Measurements from ENCODE around the gene PSENEN. TPM values are rescaled to one million over a fixed set of nuclear protein-coding genes. Genes with fewer than 3 reads are reported as not detected.

Gene PSENEN
- total RNA-seq, 1 experiment from 2014 or later = 69.7 TPM

DNA sequence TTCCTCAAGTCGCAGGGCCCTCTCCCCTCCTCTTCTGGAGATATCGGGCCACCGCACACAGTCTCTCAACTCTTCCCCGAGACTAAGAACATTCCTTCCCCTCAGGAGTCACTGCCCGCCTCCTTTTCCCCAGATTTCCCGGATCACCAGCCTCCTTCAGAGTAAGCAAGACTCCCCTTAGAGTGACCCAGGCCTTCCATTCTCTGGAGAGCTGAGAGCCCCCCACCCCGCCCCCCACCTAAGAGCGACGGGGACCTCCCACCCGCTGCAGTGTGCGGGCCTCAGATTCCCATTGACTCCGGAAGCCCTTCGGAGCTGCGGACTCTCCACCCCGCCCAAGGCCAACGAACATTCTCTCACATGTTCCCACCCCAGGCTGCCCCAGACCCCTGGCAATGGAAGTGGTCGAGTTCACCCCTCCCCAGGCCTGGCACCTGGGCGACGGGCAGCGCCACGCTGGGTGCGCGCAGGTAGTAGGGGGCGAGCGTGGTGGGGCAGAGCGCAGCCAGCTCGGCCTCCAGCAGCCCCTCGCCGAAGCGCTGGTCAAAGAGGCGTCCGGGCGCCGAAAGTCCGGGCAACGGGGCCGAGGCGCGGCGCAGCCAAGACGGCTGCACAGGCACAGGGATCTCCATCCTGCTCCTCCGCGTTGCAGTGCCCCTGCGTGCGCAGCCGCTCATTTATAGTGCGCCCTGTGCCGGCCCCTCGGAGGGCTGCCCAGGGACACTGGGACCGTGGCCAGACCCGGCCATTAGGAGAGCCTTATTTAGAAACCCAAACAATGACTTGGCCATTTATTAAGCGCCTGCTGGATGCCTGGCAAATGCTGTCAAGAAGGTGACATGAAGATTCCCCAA lies 11.2 kb downstream of the PSENEN start, which contains the start of gene HSPB6:
HSPB6 (minus strand) TSS at position 653 of the 854 bp plus-strand sequence; CDS start at position 632, 21 bp downstream.
- no CpG with 5 or more reads among the region's 52 CpGs for WGBS (ENCODE audit: extremely low coverage, insufficient read length, low lambda C conversion rate)
- H3K27me3 Mint-ChIP-seq (ENCODE audit: low read depth) = peaks cover 7% of the 10 kb centered on the region
- H2AFZ ChIP-seq (ENCODE audit: low read length) = no peak within 1 kb of the TSS

More for the DNA sequence above, 11.2 kb downstream of the PSENEN start, which contains the start of gene HSPB6:
- Histone ChIP-seq H3K23ac (ENCODE audit: insufficient read length, low read depth, low read length) (no peak within 1 kb of the TSS), H4K20me1 (ENCODE audit: control insufficient read depth, insufficient read depth, insufficient read length) (no peaks in the 10 kb centered on the region), H2BK5ac (ENCODE audit: insufficient read length, low read length) (no peak within 1 kb of the TSS), H2BK12ac (ENCODE audit: insufficient read length, low read depth, low read length) (no peak within 1 kb of the TSS), H3K9me3 (ENCODE audit: control insufficient read depth, low read depth, low read length) (no peaks in the 10 kb centered on the region), H4K5ac (ENCODE audit: insufficient read length, low read depth, low read length) (no peak within 1 kb of the TSS), H3T11ph (ENCODE audit: low read length) (no peak within 1 kb of the TSS), H2BK15ac (ENCODE audit: low read depth, low read length) (no peak within 1 kb of the TSS), H3K4me1 (ENCODE audit: insufficient read depth, low read length) (no peaks in the 10 kb centered on the region), H3K4me2 (ENCODE audit: insufficient read depth, insufficient read length, low read length) (peak within 1 kb of the TSS; percentile 43), H3K18ac (ENCODE audit: insufficient read length, low read depth, low read length) (no peak within 1 kb of the TSS), H3K56ac (ENCODE audit: insufficient read length, low read depth, low read length) (no peak within 1 kb of the TSS), H2BK20ac (ENCODE audit: low read depth, low read length, poor library complexity, severe bottlenecking) (no peak within 1 kb of the TSS), H3K23me2 (ENCODE audit: insufficient read length, low read depth, low read length, poor library complexity, severe bottlenecking) (peaks cover 15% of the 10 kb centered on the region), H3K27me3 (ENCODE audit: insufficient read depth, low read length) (no peaks in the 10 kb centered on the region), H3K14ac (ENCODE audit: insufficient read depth, low read length) (peak within 1 kb of the TSS; percentile 73), H2AK5ac (ENCODE audit: insufficient read length, low read length) (no peak within 1 kb of the TSS), H3K9ac (ENCODE audit: extremely low read depth, insufficient read length, low read length) (no peak within 1 kb of the TSS), H3K27ac (ENCODE audit: insufficient read length, low read depth, low read length) (no peak within 1 kb of the TSS), H3K4ac (ENCODE audit: low read depth, low read length) (no peak within 1 kb of the TSS), H3K79me1 (ENCODE audit: insufficient read depth, low read depth, low read length, poor library complexity, severe bottlenecking) (no peaks in the 10 kb centered on the region), H4K8ac (replicated peaks; ENCODE audit: insufficient read length, low read depth, low read length) (no peak within 1 kb of the TSS), H3K79me2 (ENCODE audit: insufficient read depth, low read length) (no peaks in the 10 kb centered on the region), H4K91ac (ENCODE audit: insufficient read length, low read depth, low read length) (no peak within 1 kb of the TSS), H2BK120ac (ENCODE audit: low read depth, low read length, poor library complexity, severe bottlenecking) (no peak within 1 kb of the TSS)
- peak; percentile 54 for DNase-seq
- H3K9me3 Mint-ChIP-seq = no peaks in the 10 kb centered on the region
- H3K4me1 Mint-ChIP-seq = peaks cover 12 to 23% of the 10 kb centered on the region in 2 experiments
- H3K4me3 Mint-ChIP-seq = peak within 1 kb of the TSS; percentile 91 to 95
- peaks cover 0 to 21% (median 18%) of the 10 kb centered on the region in 3 experiments; a peak in 5 of 7 replicates for H3K36me3 Mint-ChIP-seq (ENCODE audit: insufficient read depth in 1 of 3, low read depth in 3 of 3)
- TF ChIP-seq, protein P1, sequence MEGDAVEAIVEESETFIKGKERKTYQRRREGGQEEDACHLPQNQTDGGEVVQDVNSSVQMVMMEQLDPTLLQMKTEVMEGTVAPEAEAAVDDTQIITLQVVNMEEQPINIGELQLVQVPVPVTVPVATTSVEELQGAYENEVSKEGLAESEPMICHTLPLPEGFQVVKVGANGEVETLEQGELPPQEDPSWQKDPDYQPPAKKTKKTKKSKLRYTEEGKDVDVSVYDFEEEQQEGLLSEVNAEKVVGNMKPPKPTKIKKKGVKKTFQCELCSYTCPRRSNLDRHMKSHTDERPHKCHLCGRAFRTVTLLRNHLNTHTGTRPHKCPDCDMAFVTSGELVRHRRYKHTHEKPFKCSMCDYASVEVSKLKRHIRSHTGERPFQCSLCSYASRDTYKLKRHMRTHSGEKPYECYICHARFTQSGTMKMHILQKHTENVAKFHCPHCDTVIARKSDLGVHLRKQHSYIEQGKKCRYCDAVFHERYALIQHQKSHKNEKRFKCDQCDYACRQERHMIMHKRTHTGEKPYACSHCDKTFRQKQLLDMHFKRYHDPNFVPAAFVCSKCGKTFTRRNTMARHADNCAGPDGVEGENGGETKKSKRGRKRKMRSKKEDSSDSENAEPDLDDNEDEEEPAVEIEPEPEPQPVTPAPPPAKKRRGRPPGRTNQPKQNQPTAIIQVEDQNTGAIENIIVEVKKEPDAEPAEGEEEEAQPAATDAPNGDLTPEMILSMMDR (conservative IDR thresholded peaks at IDR 0.05) = no peak
- H3K27ac Mint-ChIP-seq = peak within 1 kb of the TSS; percentile 68 to 87 (median 86); a peak in 5 of 7 replicates
